ENCODE data around the gene TMEM169.

GRCh38 chr2:216109962-216110614 is 28.4 kb downstream of the TMEM169 start:
- TF ChIP-seq CTCF (IDR thresholded peaks at IDR 0.05) (peak; percentile 20 to 53 (median 36)), POLR2A (IDR thresholded peaks at IDR 0.05) (no peak)

All from esophagus squamous epithelium (tissue), 4 donors.